Fibroblast of lung (primary cell): Measurements from ENCODE around the gene ATP9B.

ENCODE experiments used
- CTCF ChIP-seq, 2 donors: IDR thresholded peaks in 1 of 2; conservative IDR thresholded peaks in 1 of 2; 1 replicate in 1 of 2; 2 replicates in 1 of 2; pipeline ENCODE4 v1.5.1; 2011 to 2012; ENCODE audit warnings: low read length in 2 of 2, control low read depth in 1 of 2, inconsistent platforms in 1 of 2, low read depth in 1 of 2, mild to moderate bottlenecking in 1 of 2
- EZH2 ChIP-seq: IDR thresholded peaks from 2 replicates; pipeline ENCODE4 v1.5.1; 2012; ENCODE audit warnings: low read length, control low read depth, mild to moderate bottlenecking; ENCODE audit errors: missing control alignments

- TF ChIP-seq CTCF (conservative IDR thresholded peaks at IDR 0.05 in 1 of 2, IDR thresholded peaks at IDR 0.05 in 1 of 2; ENCODE audit: low read depth in 1 of 2, low read length in 2 of 2) (no peak), EZH2 (no peak)
Observed at GRCh38 chr18:79166702-79167101, 97.5 kb downstream of the ATP9B start.
